HCT116 (cell line): Measurements from ENCODE around the gene CCDC9B. TPM values are rescaled to one million over a fixed set of nuclear protein-coding genes. Genes with fewer than 3 reads are reported as not detected.

Experiments used
- ATAC-seq: fragments of 200-7000 bp; cut with Tn5 transposase; 2 replicates; pipeline ENCODE4 v1.9.1; 2020; ENCODE audit warnings: mild to moderate bottlenecking, moderate library complexity
- BruUV-seq: library from RNA; stranded (reverse); fragments of 400-500 nt; replicated peaks from 2 replicates; lab custom pipeline; 2021; lab: Mats Ljungman, UMichigan
- CTCF ChIA-PET: fragments of 300-600 bp; sonication (Branson Sonifier 250); formaldehyde crosslinking; loops from one replicate; lab custom pipeline; 2021; ENCODE audit warnings: antibody characterized with exemption; lab: Charles Lee
- POLR2A ChIA-PET: fragments of 300-600, 350-600 bp; sonication (Branson Sonifier 250); formaldehyde crosslinking; loops from one replicate; lab custom pipeline; 2021; ENCODE audit warnings: antibody characterized with exemption; lab: Charles Lee
- RAD21 ChIA-PET, 2 experiments: fragments of 300-600 bp; sonication (Branson Sonifier 250); formaldehyde crosslinking; loops; one replicate each; lab custom pipeline; 2023; ENCODE audit warnings: low total read pairs in 2 of 2; ENCODE audit not compliant: uncharacterized antibody in 2 of 2, unreplicated experiment in 2 of 2, low non-redundant PET in 1 of 2; lab: Charles Lee
- DNase-seq: peaks from one replicate; pipeline ENCODE4 v3.0.0-alpha.2; 2010; ENCODE audit warnings: low read depth, low spot score
- H2AFZ ChIP-seq: fragments of 200-600 bp; shearing (Covaris generic), sonication (generic); 2 replicates; pipeline ENCODE4 v1.6.1; 2017; ENCODE audit warnings: low read depth, mixed run types, mixed read lengths, antibody characterized with exemption, low read length; ENCODE audit not compliant: poor library complexity, severe bottlenecking
- H3K27ac ChIP-seq: 2 replicates; pipeline ENCODE4 v1.5.1; 2012; ENCODE audit warnings: low read depth, low read length
- H3K27me3 ChIP-seq: fragments of 200-600 bp; sonication (generic); 2 replicates; pipeline ENCODE4 v1.6.1; 2016; ENCODE audit warnings: mixed run types, low read length, mixed read lengths; ENCODE audit not compliant: insufficient read depth
- H3K36me3 ChIP-seq, 2 experiments: fragments of 200-500 bp in 1 of 2; fragments of 200-600 bp in 1 of 2; sonication (Bioruptor generic) in 1 of 2; sonication (generic) in 1 of 2; 2 replicates each; pipeline versions ENCODE4 v1.5.1 to v1.6.1; 2014 to 2016; ENCODE audit warnings: low read length in 2 of 2, inconsistent platforms in 1 of 2, mixed read lengths in 1 of 2, mixed run types in 1 of 2; ENCODE audit not compliant: insufficient read depth in 2 of 2, control insufficient read depth in 1 of 2
- H3K4me1 ChIP-seq, 2 experiments: fragments of 200-600 bp in 1 of 2; sonication (generic) in 1 of 2; 2 replicates each; pipeline versions ENCODE4 v1.5.1 to v1.6.1; 2012 to 2017; ENCODE audit warnings: low read length in 2 of 2, inconsistent platforms in 1 of 2, mild to moderate bottlenecking in 1 of 2, mixed read lengths in 1 of 2, mixed run types in 1 of 2, moderate library complexity in 1 of 2; ENCODE audit not compliant: insufficient read depth in 2 of 2, control insufficient read depth in 1 of 2
- H3K4me2 ChIP-seq: fragments of 200-600 bp; sonication (generic); 2 replicates; pipeline ENCODE4 v1.6.1; 2017; ENCODE audit warnings: mixed run types, low read length, mixed read lengths
- H3K4me3 ChIP-seq, 2 experiments: fragments of 200-600 bp in 1 of 2; sonication (generic) in 1 of 2; replicated peaks in 1 of 2; 2 replicates each; pipeline ENCODE4 v1.5.1; 2011 to 2016; ENCODE audit warnings: low read length in 2 of 2, control low read depth in 1 of 2, low read depth in 1 of 2, mild to moderate bottlenecking in 1 of 2, mixed read lengths in 1 of 2, mixed run types in 1 of 2
- H3K79me2 ChIP-seq: fragments of 200-600 bp; sonication (generic); 2 replicates; pipeline ENCODE4 v1.6.1; 2017; ENCODE audit warnings: mild to moderate bottlenecking, mixed run types, low read length, moderate library complexity, mixed read lengths; ENCODE audit not compliant: insufficient read depth
- H3K9ac ChIP-seq: fragments of 200-600 bp; sonication (generic); 2 replicates; pipeline ENCODE4 v1.6.1; 2016; ENCODE audit warnings: low read length, mixed read lengths
- H3K9me2 ChIP-seq: fragments of 200-600 bp; sonication (generic), shearing (Covaris generic); 2 replicates; pipeline ENCODE4 v1.6.1; 2017; ENCODE audit warnings: mixed run types, mild to moderate bottlenecking, moderate library complexity; ENCODE audit not compliant: insufficient read depth
- H3K9me3 ChIP-seq, 2 experiments: fragments of 200-500 bp in 1 of 2; fragments of 200-600 bp in 1 of 2; sonication (Bioruptor generic) in 1 of 2; sonication (generic) in 1 of 2; 2 replicates each; pipeline ENCODE4 v1.6.1; 2014 to 2017; ENCODE audit warnings: low read length in 2 of 2, mixed read lengths in 2 of 2, inconsistent platforms in 1 of 2, low read depth in 1 of 2, mild to moderate bottlenecking in 1 of 2, mixed run types in 1 of 2, moderate library complexity in 1 of 2; ENCODE audit not compliant: control insufficient read depth in 1 of 2, insufficient read depth in 1 of 2
- H4K20me1 ChIP-seq: fragments of 200-600 bp; sonication (generic), shearing (Covaris generic); 2 replicates; pipeline ENCODE4 v1.6.1; 2017; ENCODE audit warnings: mixed run types, mild to moderate bottlenecking, moderate library complexity; ENCODE audit not compliant: insufficient read depth
- ATF3 ChIP-seq: IDR thresholded peaks from 2 replicates; pipeline ENCODE4 v1.6.1; 2012
- CBX3 ChIP-seq: IDR thresholded peaks from 2 replicates; pipeline ENCODE4 v1.6.1; 2012; ENCODE audit warnings: low read depth
- CEBPB ChIP-seq: IDR thresholded peaks from 2 replicates; pipeline ENCODE4 v1.6.1; 2012; ENCODE audit warnings: low read depth
- CTCF ChIP-seq, 3 experiments: fragments of 200-600 bp in 1 of 3; sonication (generic) in 1 of 3; IDR thresholded peaks in 2 of 3; conservative IDR thresholded peaks in 1 of 3; 2 replicates each; pipeline ENCODE4 v1.5.1; 2012 to 2017; ENCODE audit warnings: low read depth in 2 of 3, low read length in 2 of 3, antibody characterized with exemption in 1 of 3, borderline replicate concordance in 1 of 3, control low read depth in 1 of 3, mild to moderate bottlenecking in 1 of 3, mixed read lengths in 1 of 3, mixed run types in 1 of 3, moderate library complexity in 1 of 3; ENCODE audit not compliant: insufficient read depth in 1 of 3
- JUND ChIP-seq: IDR thresholded peaks from 2 replicates; pipeline ENCODE4 v1.6.1; 2012
- POLR2A ChIP-seq: IDR thresholded peaks from 2 replicates; pipeline ENCODE4 v1.7.0; 2011; ENCODE audit warnings: borderline replicate concordance; ENCODE audit not compliant: insufficient read depth, insufficient read length; ENCODE audit errors: extremely low read depth
- RAD21 ChIP-seq: IDR thresholded peaks from 2 replicates; pipeline ENCODE4 v1.6.1; 2012; ENCODE audit warnings: low read depth, mild to moderate bottlenecking
- SRF ChIP-seq: IDR thresholded peaks from 2 replicates; pipeline ENCODE4 v1.6.1; 2012; ENCODE audit warnings: low read depth
- TCF7L2 ChIP-seq: IDR thresholded peaks from 2 replicates; pipeline ENCODE4 v1.7.0; 2011; ENCODE audit warnings: borderline replicate concordance, inconsistent platforms; ENCODE audit not compliant: insufficient read depth, insufficient read length; ENCODE audit errors: extremely low read depth
- YY1 ChIP-seq: IDR thresholded peaks from 2 replicates; pipeline ENCODE4 v1.6.1; 2011; ENCODE audit warnings: low read length, low read depth, moderate library complexity, mild to moderate bottlenecking; ENCODE audit not compliant: insufficient replicate concordance; ENCODE audit errors: extremely low read depth
- ZBTB33 ChIP-seq: IDR thresholded peaks from 2 replicates; pipeline ENCODE4 v1.6.1; 2011; ENCODE audit warnings: mild to moderate bottlenecking, low read length, moderate library complexity; ENCODE audit not compliant: insufficient replicate concordance; ENCODE audit errors: extremely low read depth
- ZFX ChIP-seq: fragments of 450-650 bp; IDR thresholded peaks from 2 replicates; pipeline ENCODE4 v1.6.1; 2017
- ZNF274 ChIP-seq: fragments of 200-500 bp; sonication (Bioruptor generic); IDR thresholded peaks from 2 replicates; pipeline ENCODE4 v1.6.1; 2014; ENCODE audit warnings: mild to moderate bottlenecking, low read depth, low read length, inconsistent platforms
- intact Hi-C: fragments of 100-400 bp; cut with micrococcal nuclease; formaldehyde crosslinking; loops from 2 replicates; pipeline ENCODE4 v1.10.0; 2022
- total RNA-seq: library from RNA; stranded (reverse); gene quantifications from one replicate; pipeline ENCODE4 v1.2.1, GENCODE V29; 2021; ENCODE audit not compliant: unreplicated experiment

CCDC9B gene
- total RNA-seq, 1 experiment from 2014 or later: 15.6 TPM

GRCh38 chr15:40365016-40365415 is 24.3 kb upstream of the CCDC9B start:
- Histone ChIP-seq H3K27me3 (no peaks in the 10 kb centered on the region), H3K9ac (no peak overlapping the region), H3K27ac (no peak overlapping the region), H3K4me1 (peaks cover 7 to 16% of the 10 kb centered on the region in 2 experiments; a peak in 3 of 4 replicates), H3K36me3 (no peaks in the 10 kb centered on the region), H3K9me3 (no peaks in the 10 kb centered on the region), H3K9me2 (no peaks in the 10 kb centered on the region), H4K20me1 (no peaks in the 10 kb centered on the region), H3K79me2 (no peaks in the 10 kb centered on the region), H3K4me3 (no peak overlapping the region), H3K4me2 (no peak overlapping the region), H2AFZ (no peak overlapping the region)
- DNase-seq: no peak
- ChIA-PET RAD21 (no interaction called here), POLR2A (no interaction called here), CTCF (no interaction called here)
- no peak for ATAC-seq
- no TSS peak for BruUV-seq
- TF ChIP-seq CTCF (IDR thresholded peaks at IDR 0.05 in 2 of 3, conservative IDR thresholded peaks at IDR 0.05 in 1 of 3; ENCODE audit: borderline replicate concordance in 1 of 3, insufficient read depth in 1 of 3, low read depth in 2 of 3, low read length in 2 of 3) (no peak), SRF (no peak), POLR2A (no peak), ZFX (no peak), RAD21 (no peak)
- intact Hi-C loops: no loop called here

DNA sequence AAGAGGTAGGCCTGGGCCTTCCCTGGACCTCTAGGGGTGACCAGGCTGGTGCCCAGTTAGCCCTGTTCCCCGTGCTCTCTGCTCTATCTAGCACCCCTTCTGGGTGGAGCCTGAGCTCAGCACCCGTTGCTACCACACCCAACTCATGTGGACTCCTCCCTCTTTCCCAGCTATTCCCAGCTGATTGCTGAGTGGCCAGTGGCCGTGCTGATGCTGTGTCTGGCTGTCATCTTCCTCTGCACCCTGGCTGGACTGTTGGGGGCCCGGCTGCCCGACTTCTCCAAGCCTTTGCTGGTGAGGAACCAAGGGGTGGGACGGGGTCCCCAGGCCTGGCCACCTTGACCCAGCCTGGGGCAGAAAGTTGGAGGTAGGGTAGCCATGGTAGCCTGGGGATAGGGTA is 23.5 kb upstream of the CCDC9B start:
- no peaks in the 10 kb centered on the region for H3K27me3 ChIP-seq
- no peak for ATAC-seq

More for the DNA sequence above, 23.5 kb upstream of the CCDC9B start:
- ChIA-PET POLR2A (no interaction called here), CTCF (interaction anchor here (0.9 kb wide), 1 partner anchor 18 kb away, joined by 3 read pairs; the partner anchor contains the start of gene KNSTRN), RAD21 (no interaction called here)
- intact Hi-C loops: no loop called here
- Histone ChIP-seq H3K4me3 (no peak overlapping the region), H3K9me3 (no peaks in the 10 kb centered on the region), H3K79me2 (no peaks in the 10 kb centered on the region), H2AFZ (no peak overlapping the region), H3K4me1 (peaks cover 7 to 16% of the 10 kb centered on the region in 2 experiments; a peak in 3 of 4 replicates), H3K9ac (no peak overlapping the region), H4K20me1 (no peaks in the 10 kb centered on the region), H3K36me3 (no peaks in the 10 kb centered on the region), H3K4me2 (no peak overlapping the region), H3K9me2 (no peaks in the 10 kb centered on the region), H3K27ac (no peak overlapping the region)
- BruUV-seq: no TSS peak
- no peak for DNase-seq
- TF ChIP-seq CEBPB (no peak), SRF (no peak), ZBTB33 (no peak), JUND (no peak), ZNF274 (no peak), ATF3 (no peak), RAD21 (no peak), YY1 (no peak), TCF7L2 (no peak), CBX3 (no peak)
